Stimulated activated CD4-positive, alpha-beta T cell treated with anti-CD3 and anti-CD28 coated beads, Interleukin-12 subunit alpha, Interleukin-12 subunit beta, amount 100 ng/mL, for 48 hours (primary cell): ENCODE data around the gene MORF4L2.

Source experiments
- DNase-seq, 3 donors: peaks; one replicate each; pipeline ENCODE4 v3.0.0-alpha.2; 2020; ENCODE audit warnings: low read depth in 2 of 3, low spot score in 1 of 3

The MORF4L2 gene

DNA sequence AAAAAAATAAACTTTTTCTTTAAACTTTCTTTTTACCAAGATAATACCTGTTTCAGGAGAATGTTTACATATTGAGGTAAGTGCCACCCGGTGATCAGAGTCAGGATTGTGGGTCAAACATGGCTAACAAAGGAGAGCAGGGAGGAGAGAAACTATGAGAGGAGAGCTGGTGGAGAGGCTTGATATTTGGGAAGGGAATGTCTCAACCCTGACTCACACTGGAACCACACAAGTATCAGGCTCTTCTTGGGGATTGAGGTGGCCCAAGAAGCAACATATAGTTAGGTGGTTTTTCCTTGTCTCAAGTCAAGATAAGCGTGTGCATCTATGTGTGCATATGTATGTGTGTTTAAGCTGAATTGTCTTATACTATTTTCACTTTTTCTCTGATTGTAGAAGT lies 51.1 kb downstream of the MORF4L2 start:
- DNase-seq, result no peak

- DNase-seq, result no peak
These were observed 55.4 kb downstream of the MORF4L2 start for GRCh38 chrX:103631145-103631544.

- DNase-seq, result no peak
These were observed 56.4 kb downstream of the MORF4L2 start for GRCh38 chrX:103630171-103630511.

GRCh38 chrX:103629318-103630170 lies 57.0 kb downstream of the MORF4L2 start:
- no peak for DNase-seq

- peak in 1 of 3 donors; percentile 18 for DNase-seq
These were observed 57.8 kb downstream of the MORF4L2 start, which contains the start of gene TCEAL1 for GRCh38 chrX:103628386-103629317. Gene TCEAL1, plus strand, starts transcription at chrX:103628975. Its CDS starts 942 bp downstream, at chrX:103629917.

DNA sequence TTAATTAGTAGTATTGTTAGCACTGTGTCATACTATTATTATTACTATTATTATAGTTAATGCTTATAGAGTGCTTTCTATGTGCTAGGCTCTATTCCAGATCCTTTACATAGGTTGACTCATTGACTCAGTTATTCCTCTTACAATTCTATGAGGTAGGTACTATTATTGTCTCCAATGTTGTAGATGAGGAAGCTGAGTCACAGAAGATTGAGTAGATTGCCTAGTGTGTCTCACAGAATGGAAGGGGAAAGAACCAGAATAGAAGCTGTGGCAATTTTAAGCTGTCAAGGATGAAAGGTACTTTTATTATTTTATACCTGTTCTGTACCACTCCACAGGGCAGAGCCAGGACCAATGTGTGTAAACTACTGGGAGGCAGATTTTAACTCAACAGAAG lies 59.6 kb downstream of the MORF4L2 start:
- DNase-seq, result no peak
